Fibroblast of the aortic adventitia (primary cell): Measurements from ENCODE around the gene NOTCH2. TPM values are rescaled to one million over a fixed set of nuclear protein-coding genes. Genes with fewer than 3 reads are reported as not detected.
"Not testable (repeated sequence)": the region's sequence is repeated elsewhere in the genome, so short reads cannot be mapped to it uniquely, and the experiment has no call there.

ENCODE experiments used
- DNase-seq: peaks from one replicate; pipeline ENCODE4 v3.0.0-alpha.2; 2010; ENCODE audit warnings: low read depth
- H3K4me3 ChIP-seq: 2 replicates; pipeline ENCODE4 v1.5.1; 2011; ENCODE audit warnings: low read depth, mild to moderate bottlenecking, control low read depth, low read length, moderate library complexity
- total RNA-seq: library from RNA; depleted of rRNA; stranded (reverse); fragments of >200 nt; gene quantifications from 2 replicates; pipeline ENCODE4 v1.2.3, GENCODE V29; 2012; ENCODE audit warnings: low replicate concordance
- TF ChIP-seq, protein P1 (sequence below): IDR thresholded peaks from 2 replicates; pipeline ENCODE4 v1.5.1; 2011; ENCODE audit warnings: mild to moderate bottlenecking, low read length, control low read depth, inconsistent platforms; ENCODE audit not compliant: insufficient read depth

Gene NOTCH2
- total RNA-seq, 1 donor: 143 TPM

DNA sequence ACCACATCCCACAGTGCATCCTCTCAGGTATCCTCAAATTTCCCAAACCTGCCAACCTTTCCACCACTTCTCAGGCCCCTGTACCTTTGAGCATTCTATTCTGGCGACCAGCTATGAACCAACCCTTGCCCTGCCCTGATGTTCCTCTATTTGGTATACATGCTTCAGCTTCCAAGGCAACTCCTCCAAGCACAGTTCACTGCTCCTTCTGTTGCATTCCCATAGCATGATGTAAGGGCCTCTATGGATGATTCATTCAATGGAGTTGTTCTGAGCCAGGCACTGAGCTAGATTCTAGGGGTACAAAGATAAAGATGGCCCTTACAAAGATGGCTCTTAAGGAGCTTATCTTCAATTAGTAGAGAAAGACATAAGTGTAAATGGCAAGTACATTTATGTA is 21.4 kb upstream of the NOTCH2 start:
- H3K4me3 ChIP-seq, DNase-seq: not testable (repeated sequence)

DNA sequence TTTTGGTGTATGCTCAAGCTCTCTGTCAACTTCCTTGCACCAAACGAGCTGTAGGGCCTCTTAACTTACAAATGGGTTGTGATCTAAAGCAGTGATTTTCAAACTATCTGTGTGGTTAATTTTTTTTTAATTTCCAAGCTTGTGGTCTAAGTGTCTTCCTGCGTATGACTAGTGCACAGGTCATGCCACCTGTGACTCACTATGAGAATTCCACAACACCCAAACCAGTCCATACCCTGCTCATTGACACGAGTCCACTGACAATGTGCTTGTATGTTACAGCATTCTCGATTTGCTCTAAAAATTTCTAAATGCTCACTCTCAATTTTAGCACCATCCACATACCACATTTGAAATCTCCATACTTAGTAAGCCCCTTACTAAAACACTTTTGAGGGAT is 18.5 kb upstream of the NOTCH2 start:
- not testable (repeated sequence) for H3K4me3 ChIP-seq
- DNase-seq: peak; percentile 25

DNA sequence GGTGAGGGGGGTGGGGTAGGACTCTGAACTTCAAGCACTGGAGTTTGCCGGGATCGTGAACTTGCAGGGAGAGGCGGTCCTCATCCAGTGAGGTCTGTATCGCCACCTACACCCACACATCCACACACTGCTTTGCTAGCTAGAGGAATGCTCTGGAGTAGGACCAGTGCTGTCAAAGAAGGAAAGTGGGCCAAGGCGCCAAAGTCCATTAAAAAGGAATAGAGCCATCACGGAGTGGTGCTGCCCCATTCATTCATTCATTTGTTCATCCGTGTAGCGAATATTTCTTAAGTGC is 405 bp upstream of the NOTCH2 start:
- not testable (repeated sequence) for DNase-seq, H3K4me3 ChIP-seq

- H3K4me3 ChIP-seq: peak overlapping the region; percentile 59
- not testable (repeated sequence) for DNase-seq
Measured at GRCh38 chr1:120068683-120069066, 787 bp downstream of the NOTCH2 start.

- DNase-seq: peak; percentile 61
- not testable (repeated sequence) for H3K4me3 ChIP-seq
Measured at GRCh38 chr1:120048208-120048607, 21.3 kb downstream of the NOTCH2 start.

- not testable (repeated sequence) for DNase-seq, H3K4me3 ChIP-seq
Measured at GRCh38 chr1:120041771-120042170, 27.7 kb downstream of the NOTCH2 start.

GRCh38 chr1:120032253-120032652 is 37.2 kb downstream of the NOTCH2 start:
- DNase-seq, H3K4me3 ChIP-seq: not testable (repeated sequence)

DNA sequence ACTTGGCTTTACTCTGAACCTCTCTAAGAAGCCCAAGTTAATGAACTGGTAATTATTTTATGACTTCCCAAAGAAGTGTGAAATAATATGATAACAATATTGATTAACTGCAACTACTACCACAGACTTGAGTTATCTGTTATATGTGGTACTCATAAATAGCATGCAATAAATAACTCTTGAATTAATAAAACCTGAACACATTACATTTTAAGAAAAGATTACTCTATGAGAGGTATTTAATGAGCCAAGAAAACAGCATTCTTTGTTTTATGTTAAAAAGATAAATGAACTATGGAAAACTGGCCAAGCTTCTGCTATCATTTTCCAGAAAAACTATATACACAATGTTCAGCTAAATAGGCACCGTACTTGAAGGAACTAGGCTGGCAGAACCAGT is 45.7 kb downstream of the NOTCH2 start:
- H3K4me3 ChIP-seq, DNase-seq: not testable (repeated sequence)

DNA sequence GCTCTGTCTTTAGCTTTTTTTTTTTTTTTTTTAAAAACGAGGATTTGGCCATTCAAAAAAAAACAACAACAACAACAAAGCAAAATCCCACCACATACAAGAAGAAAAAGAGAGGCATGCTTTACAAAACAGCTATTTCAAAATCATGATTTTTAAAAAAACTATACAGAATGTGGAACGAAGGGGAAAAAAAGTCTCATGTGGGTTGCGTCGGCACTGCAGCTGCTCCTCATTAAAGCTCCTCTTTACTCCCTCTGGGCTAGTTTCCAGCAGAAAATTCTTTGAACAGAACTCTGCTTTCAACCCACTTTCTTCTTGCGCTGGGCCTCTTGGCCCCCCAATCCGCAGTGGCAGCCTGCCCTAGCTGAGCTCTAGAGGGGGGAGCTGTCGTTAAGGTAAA is 54.5 kb downstream of the NOTCH2 start:
- not testable (repeated sequence) for H3K4me3 ChIP-seq, DNase-seq

DNA sequence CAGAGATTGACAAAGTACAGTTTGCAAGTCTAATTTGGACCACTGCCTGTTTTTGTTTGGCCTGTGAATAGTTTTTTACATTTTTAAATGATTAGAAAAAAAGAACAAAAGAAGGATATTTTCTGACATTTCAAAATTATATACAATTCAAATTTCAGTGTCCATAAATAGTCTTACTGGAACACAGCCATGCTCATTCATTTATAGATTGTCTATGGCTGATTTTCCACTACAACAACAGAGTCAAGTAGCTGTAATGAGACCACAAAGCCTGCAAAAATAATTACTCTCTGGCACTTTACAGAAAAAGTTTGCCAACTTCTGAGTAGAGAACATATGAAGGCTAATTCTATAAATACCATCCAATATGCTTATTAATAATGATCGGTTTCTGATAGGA is 61.1 kb downstream of the NOTCH2 start:
- H3K4me3 ChIP-seq, DNase-seq: not testable (repeated sequence)

GRCh38 chr1:120007850-120008249 is 61.6 kb downstream of the NOTCH2 start:
- not testable (repeated sequence) for H3K4me3 ChIP-seq, DNase-seq

DNA sequence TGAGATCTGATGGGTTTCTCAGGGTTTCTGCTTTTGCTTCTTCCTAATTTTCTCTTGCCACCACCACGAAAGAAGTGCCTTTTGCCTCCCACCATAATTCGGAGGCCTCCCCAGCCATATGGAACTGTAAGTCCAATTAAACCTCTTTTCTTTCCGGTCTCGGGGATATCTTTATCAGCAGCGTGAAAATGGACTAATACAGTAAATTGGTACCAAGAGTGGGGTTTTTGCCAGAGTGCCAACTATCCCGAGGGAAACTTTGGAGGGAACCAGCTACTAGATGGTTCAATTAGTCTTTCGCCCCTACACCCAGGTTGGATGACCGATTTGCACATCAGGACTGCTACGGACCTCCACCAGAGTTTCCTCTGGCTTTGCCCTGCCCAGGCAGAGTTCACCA is 68.4 kb downstream of the NOTCH2 start:
- not testable (repeated sequence) for H3K4me3 ChIP-seq, DNase-seq

- DNase-seq, H3K4me3 ChIP-seq: not testable (repeated sequence)
Measured at GRCh38 chr1:119996731-119997312, 72.6 kb downstream of the NOTCH2 start.

DNA sequence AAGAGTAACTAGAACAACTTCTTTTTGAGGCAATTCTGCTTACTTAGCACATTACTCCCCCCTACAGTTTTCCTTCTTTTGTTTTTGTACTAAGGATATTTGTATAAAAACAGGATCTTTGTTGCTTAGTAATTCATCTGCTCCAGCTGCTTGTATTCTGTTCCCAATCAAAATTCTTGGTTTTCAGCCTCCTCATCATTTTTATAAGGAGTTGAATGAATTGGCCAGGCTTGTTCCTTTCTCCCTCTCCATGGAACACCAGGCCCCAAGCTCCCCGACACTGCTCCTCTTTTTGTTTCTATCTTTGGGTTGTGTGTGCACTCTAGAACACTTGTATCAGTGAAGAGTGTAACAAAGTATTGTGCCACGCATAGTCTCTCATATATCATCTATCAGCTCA is 73.5 kb downstream of the NOTCH2 start:
- not testable (repeated sequence) for H3K4me3 ChIP-seq, DNase-seq

GRCh38 chr1:119988306-119989062 is 81.0 kb downstream of the NOTCH2 start:
- TF ChIP-seq, protein P1, sequence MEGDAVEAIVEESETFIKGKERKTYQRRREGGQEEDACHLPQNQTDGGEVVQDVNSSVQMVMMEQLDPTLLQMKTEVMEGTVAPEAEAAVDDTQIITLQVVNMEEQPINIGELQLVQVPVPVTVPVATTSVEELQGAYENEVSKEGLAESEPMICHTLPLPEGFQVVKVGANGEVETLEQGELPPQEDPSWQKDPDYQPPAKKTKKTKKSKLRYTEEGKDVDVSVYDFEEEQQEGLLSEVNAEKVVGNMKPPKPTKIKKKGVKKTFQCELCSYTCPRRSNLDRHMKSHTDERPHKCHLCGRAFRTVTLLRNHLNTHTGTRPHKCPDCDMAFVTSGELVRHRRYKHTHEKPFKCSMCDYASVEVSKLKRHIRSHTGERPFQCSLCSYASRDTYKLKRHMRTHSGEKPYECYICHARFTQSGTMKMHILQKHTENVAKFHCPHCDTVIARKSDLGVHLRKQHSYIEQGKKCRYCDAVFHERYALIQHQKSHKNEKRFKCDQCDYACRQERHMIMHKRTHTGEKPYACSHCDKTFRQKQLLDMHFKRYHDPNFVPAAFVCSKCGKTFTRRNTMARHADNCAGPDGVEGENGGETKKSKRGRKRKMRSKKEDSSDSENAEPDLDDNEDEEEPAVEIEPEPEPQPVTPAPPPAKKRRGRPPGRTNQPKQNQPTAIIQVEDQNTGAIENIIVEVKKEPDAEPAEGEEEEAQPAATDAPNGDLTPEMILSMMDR: no peak
- no peak overlapping the region for H3K4me3 ChIP-seq
- DNase-seq: no peak
